Type B pancreatic cell (in vitro differentiated cells): ENCODE measurements around the gene NECTIN4. TPM values are rescaled to one million over a fixed set of nuclear protein-coding genes. Genes with fewer than 3 reads are reported as not detected.
"Not testable (repeated sequence)": the region's sequence is repeated elsewhere in the genome, so short reads cannot be mapped to it uniquely, and the experiment has no call there.

Experiments
- DNase-seq: peaks from one replicate; pipeline ENCODE4 v3.0.0; 2021; ENCODE audit warnings: mixed read lengths; ENCODE audit not compliant: unreplicated experiment; ENCODE audit errors: extremely low spot score
- H3K27ac Mint-ChIP-seq: 2 replicates; pipeline ENCODE4 v1.8.0; 2021; ENCODE audit warnings: mild to moderate bottlenecking, mixed read lengths
- H3K27me3 Mint-ChIP-seq: 2 replicates; pipeline ENCODE4 v1.8.0; 2021; ENCODE audit warnings: mixed read lengths
- H3K36me3 Mint-ChIP-seq: 2 replicates; pipeline ENCODE4 v1.8.0; 2021; ENCODE audit warnings: mixed read lengths
- H3K4me1 Mint-ChIP-seq: one replicate; pipeline ENCODE4 v1.8.0; 2021; ENCODE audit warnings: mixed read lengths; ENCODE audit not compliant: unreplicated experiment
- H3K4me3 Mint-ChIP-seq: 2 replicates; pipeline ENCODE4 v1.8.0; 2021; ENCODE audit warnings: mild to moderate bottlenecking, mixed read lengths
- H3K9me3 Mint-ChIP-seq: 2 replicates; pipeline ENCODE4 v1.8.0; 2021; ENCODE audit warnings: mixed read lengths
- CTCF ChIP-seq: fragments of 200-600 bp; sonication (generic); conservative IDR thresholded peaks from 2 replicates; pipeline ENCODE4 v1.5.0; 2021; ENCODE audit warnings: antibody characterized with exemption, mild to moderate bottlenecking
- total RNA-seq: library from RNA; stranded (reverse); gene quantifications from 2 replicates; pipeline ENCODE4 v1.2.1, GENCODE V29; 2021; ENCODE audit warnings: low replicate concordance

Gene NECTIN4
- total RNA-seq, 1 donor from 2014 or later = 57.7 TPM

- TF ChIP-seq CTCF = no peak
- Mint-ChIP-seq H3K27ac (peak overlapping the region; percentile 86), H3K36me3 (peaks cover 4% of the 10 kb centered on the region)
Measured at GRCh38 chr1:161068306-161069234, 20.8 kb downstream of the NECTIN4 start.

GRCh38 chr1:161066694-161067093 is 22.7 kb downstream of the NECTIN4 start:
- no peak for DNase-seq
- H3K27ac Mint-ChIP-seq = peak overlapping the region; percentile 73
- no peaks in the 10 kb centered on the region for H3K4me1 Mint-ChIP-seq
- no peaks in the 10 kb centered on the region for H3K36me3 Mint-ChIP-seq
- H3K27me3 Mint-ChIP-seq = peaks cover 26% of the 10 kb centered on the region
- no peak for TF ChIP-seq CTCF
- no peak overlapping the region for H3K4me3 Mint-ChIP-seq
- H3K9me3 Mint-ChIP-seq = no peaks in the 10 kb centered on the region

More at GRCh38 chr1:161068306-161069234, 20.8 kb downstream of the NECTIN4 start:
- H3K4me3 Mint-ChIP-seq = peak overlapping the region; percentile 67
- DNase-seq = no peak
- no peaks in the 10 kb centered on the region for H3K4me1 Mint-ChIP-seq
- H3K27me3 Mint-ChIP-seq = peaks cover 13% of the 10 kb centered on the region
- H3K9me3 Mint-ChIP-seq = no peaks in the 10 kb centered on the region

GRCh38 chr1:161065681-161066080 is 23.7 kb downstream of the NECTIN4 start:
- H3K36me3 Mint-ChIP-seq, H3K9me3 Mint-ChIP-seq, H3K4me3 Mint-ChIP-seq, DNase-seq, H3K27ac Mint-ChIP-seq, H3K4me1 Mint-ChIP-seq: not testable (repeated sequence)
- peaks cover 26% of the 10 kb centered on the region for H3K27me3 Mint-ChIP-seq

GRCh38 chr1:161063936-161064335 is 25.4 kb downstream of the NECTIN4 start:
- H3K4me1 Mint-ChIP-seq, H3K9me3 Mint-ChIP-seq, H3K27ac Mint-ChIP-seq, H3K36me3 Mint-ChIP-seq, H3K4me3 Mint-ChIP-seq, DNase-seq: not testable (repeated sequence)
- H3K27me3 Mint-ChIP-seq = peaks cover 26% of the 10 kb centered on the region

GRCh38 chr1:161061419-161061818 is 27.9 kb downstream of the NECTIN4 start:
- no peak for DNase-seq
- no peaks in the 10 kb centered on the region for H3K9me3 Mint-ChIP-seq
- peaks cover 25% of the 10 kb centered on the region for H3K27me3 Mint-ChIP-seq
- H3K36me3 Mint-ChIP-seq = peaks cover 4% of the 10 kb centered on the region
- no peaks in the 10 kb centered on the region for H3K4me1 Mint-ChIP-seq
- TF ChIP-seq CTCF = no peak
- H3K4me3 Mint-ChIP-seq = no peak overlapping the region
- H3K27ac Mint-ChIP-seq = no peak overlapping the region

- Mint-ChIP-seq H3K9me3 (no peaks in the 10 kb centered on the region), H3K27ac (no peak overlapping the region), H3K27me3 (peaks cover 22% of the 10 kb centered on the region), H3K36me3 (peaks cover 5% of the 10 kb centered on the region), H3K4me3 (no peak overlapping the region), H3K4me1 (no peaks in the 10 kb centered on the region)
- no peak for TF ChIP-seq CTCF
- DNase-seq = no peak
Measured at GRCh38 chr1:161059293-161059692, 30.1 kb downstream of the NECTIN4 start.
